Measurements from ENCODE around the gene PARD3.
"Not testable (repeated sequence)": the region's sequence is repeated elsewhere in the genome, so short reads cannot be mapped to it uniquely, and the experiment has no call there.

The PARD3 gene

DNA sequence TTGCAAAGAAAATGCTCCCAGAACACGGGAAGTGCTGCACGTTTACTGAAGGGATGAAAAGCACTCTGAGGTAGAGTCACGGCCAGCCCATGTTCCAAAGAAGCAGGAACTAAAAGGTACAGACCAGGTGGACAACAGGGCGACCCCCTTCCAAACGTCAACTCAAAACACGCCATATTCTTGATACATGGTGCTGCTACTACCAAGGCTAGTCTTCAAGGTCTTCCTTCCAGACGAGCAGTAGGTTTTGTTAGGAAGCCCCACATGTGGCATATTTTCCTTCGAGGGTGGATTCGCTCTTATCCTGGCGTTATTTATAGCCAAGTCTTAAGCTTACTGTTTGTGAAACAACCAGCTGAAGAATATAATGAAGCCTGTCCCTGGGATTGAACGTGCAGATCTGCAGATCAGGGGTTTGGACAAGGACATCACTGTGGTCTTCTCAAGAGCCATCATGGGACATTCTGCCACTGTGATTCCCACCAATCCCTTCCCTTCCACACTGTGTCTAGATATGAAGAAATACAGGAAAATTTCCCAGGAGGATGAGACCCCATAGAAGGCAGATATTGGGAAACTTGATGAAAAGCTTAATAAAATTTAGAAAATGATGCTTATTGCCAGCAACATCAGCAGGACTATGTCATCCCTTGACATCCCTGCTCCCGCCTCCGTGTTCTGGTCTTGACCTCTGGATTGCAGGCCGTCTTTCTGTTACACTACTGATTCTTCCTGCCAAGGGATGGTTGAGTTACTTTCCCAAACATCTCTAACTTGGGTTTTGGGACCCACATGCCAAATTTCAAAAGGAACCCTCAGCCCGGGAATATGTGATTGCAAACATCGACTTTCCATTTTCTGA, 734.4 kb downstream of the PARD3 start:
- 92 to 97% methylated on average over 16 of the region's 16 CpGs for whole genome bisulfite sequencing, 2 experiments (ENCODE audit: insufficient coverage in 2 of 2)
- Histone ChIP-seq H3K4me3 (ENCODE audit: extremely low read depth, insufficient read depth, low read length, poor library complexity, severe bottlenecking) (no peak overlapping the region), H3K4me1 (ENCODE audit: control insufficient read depth, insufficient read depth, low read length, poor library complexity, severe bottlenecking) (no peaks in the 10 kb centered on the region), H3K9me3 (ENCODE audit: control insufficient read depth, low read length) (no peaks in the 10 kb centered on the region), H3K36me3 (ENCODE audit: control insufficient read depth, insufficient read depth, low read length) (no peaks in the 10 kb centered on the region), H3K27ac (ENCODE audit: low read depth, low read length, severe bottlenecking) (no peak overlapping the region)

DNA sequence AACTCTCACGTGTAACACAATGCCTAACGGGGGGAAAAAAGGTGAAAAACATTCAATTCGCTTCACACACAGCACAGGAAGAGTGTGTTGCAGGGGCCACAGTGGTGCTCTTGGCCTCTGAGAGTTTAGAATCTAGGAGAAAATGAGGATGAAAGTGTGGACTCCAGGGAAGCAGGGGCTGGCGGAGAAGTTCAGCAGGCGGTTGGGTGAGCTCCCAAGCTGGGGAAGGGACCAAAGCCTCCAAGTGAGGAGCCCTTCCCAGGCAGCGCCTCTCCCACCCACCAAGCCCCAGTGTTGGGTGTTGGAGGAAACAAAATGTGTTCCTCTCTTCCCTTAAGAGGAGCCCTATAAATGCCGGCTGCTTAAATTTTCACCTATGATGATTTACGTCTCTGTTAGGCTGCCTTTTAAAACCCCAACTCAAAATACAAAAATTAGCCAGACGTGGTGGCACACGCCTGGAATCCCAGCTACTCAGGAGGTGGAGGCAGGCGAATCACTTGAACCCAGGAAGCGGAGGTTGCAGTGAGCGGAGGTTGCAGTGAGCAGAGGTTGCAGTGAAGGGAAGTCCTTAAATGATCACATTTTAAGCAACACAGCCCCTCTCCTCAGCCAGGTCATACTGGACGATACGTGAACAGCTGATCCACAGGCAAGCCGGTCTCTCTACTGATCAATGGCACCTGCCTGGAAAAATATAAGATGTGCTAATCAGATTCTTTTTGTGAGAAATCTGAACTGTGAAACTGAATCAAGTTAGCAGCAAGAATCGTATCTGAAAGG, 735.2 kb downstream of the PARD3 start:
- Histone ChIP-seq H3K9me3 (ENCODE audit: control insufficient read depth, low read length) (no peaks in the 10 kb centered on the region), H3K36me3 (ENCODE audit: control insufficient read depth, insufficient read depth, low read length) (no peaks in the 10 kb centered on the region), H3K27ac (ENCODE audit: low read depth, low read length, severe bottlenecking) (no peak overlapping the region), H3K4me3 (ENCODE audit: extremely low read depth, insufficient read depth, low read length, poor library complexity, severe bottlenecking) (no peak overlapping the region), H3K4me1 (ENCODE audit: control insufficient read depth, insufficient read depth, low read length, poor library complexity, severe bottlenecking) (no peaks in the 10 kb centered on the region)
- 89 to 92% methylated on average over 9 to 10 of the region's 17 CpGs for WGBS, 2 experiments (ENCODE audit: insufficient coverage in 2 of 2)

DNA sequence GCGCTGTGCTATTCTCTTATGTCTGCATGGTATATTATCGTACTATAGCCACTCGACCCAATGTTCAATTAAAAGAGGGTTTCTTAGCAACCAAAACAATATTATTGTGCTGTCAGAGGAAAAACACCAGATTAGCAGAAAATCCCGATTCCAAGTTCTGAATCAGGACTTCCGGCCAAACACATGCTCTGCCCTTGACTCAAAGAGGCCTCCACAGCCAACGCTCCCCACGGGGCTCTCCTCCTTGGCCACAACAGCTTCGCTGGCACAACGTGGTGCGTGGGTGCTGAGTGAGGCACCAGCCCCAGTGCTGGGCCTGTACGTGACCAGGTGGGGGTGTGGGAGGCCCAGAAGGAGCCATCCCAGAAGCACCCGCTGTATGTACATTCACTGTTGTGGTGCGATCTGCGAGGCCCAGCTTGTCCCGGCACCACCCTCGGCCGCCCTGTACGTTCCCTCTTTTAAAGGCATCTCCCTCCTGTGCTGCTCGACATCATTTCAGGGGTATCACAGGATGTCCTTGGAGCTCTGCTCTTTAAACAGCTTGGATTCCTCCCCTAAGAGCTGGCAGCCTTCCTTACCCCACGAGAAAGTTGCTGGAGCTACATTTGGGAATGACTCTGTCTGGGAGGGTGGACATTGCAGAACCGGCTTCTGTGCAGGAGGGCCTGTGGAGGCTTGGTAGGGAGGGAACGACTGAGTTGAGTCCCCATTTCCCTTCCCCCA, 736.2 kb downstream of the PARD3 start:
- WGBS, 2 experiments (ENCODE audit: insufficient coverage in 2 of 2) = 98 to 99% methylated on average over 10 to 16 of the region's 22 CpGs
- no peaks in the 10 kb centered on the region for H3K4me1 ChIP-seq (ENCODE audit: control insufficient read depth, insufficient read depth, low read length, poor library complexity, severe bottlenecking)
- no peaks in the 10 kb centered on the region for H3K36me3 ChIP-seq (ENCODE audit: control insufficient read depth, insufficient read depth, low read length)
- H3K4me3 ChIP-seq (ENCODE audit: extremely low read depth, insufficient read depth, low read length, poor library complexity, severe bottlenecking) = no peak overlapping the region
- no peaks in the 10 kb centered on the region for H3K9me3 ChIP-seq (ENCODE audit: control insufficient read depth, low read length)
- H3K27ac ChIP-seq (ENCODE audit: low read depth, low read length, severe bottlenecking) = no peak overlapping the region

DNA sequence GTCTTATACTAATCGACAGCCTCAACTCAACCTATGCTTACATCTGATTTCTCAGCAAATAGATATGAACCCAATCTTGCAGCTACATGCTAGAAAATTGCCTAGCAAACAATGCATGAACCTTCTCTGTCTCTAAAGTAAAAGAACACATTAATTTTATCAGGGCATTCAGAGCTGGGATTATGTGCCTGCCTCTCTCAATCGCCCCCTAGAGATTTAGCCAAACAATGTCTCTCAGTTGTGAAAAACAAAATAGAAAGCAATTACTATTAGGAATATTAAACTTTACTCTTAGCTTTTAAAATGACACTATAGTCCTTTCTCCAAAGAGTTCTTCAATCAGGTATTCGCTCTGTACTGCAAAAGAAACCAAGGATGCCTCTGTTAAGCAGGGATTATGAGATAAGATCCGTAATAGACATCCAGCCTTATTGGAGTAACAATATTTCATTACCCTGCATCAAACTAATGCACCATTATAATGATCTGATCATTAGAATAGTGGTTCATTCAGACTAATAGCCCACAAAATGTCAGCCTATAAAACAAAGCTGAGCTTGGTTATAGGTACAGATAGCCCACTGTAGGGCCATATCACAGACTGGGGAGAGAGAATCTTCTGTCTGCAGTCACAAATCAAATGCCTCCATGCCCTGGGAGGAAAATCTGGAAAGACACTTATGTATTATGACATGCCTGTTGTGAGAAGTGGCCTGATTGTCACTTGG, 736.9 kb downstream of the PARD3 start:
- Histone ChIP-seq H3K4me3 (ENCODE audit: extremely low read depth, insufficient read depth, low read length, poor library complexity, severe bottlenecking) (no peak overlapping the region), H3K4me1 (ENCODE audit: control insufficient read depth, insufficient read depth, low read length, poor library complexity, severe bottlenecking) (no peaks in the 10 kb centered on the region), H3K9me3 (ENCODE audit: control insufficient read depth, low read length) (no peaks in the 10 kb centered on the region), H3K27ac (ENCODE audit: low read depth, low read length, severe bottlenecking) (no peak overlapping the region), H3K36me3 (ENCODE audit: control insufficient read depth, insufficient read depth, low read length) (no peaks in the 10 kb centered on the region)
- 100% methylated on average over 1 of the region's 4 CpGs; no CpG with 5 or more reads in 1 of the 2 experiments for WGBS, 2 experiments (ENCODE audit: insufficient coverage in 2 of 2)

DNA sequence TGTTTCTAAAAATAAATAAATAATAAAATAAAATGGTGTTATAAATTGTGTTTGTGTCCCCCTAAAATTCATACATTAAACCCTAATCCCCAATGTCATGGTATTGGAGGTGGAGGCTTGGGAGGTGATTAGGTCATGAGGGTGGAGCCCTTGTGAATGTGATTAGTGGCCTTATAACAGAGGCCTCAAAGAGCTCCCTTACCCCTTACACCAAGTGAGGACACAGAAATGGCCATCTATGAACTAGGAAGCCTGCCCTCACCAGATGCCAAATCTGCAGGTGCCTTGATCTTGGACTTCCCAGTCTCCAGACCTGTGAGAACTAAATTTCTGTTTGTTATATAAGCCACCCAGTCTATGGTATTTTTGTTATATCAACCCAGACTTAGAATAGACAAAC, 738.7 kb downstream of the PARD3 start:
- Histone ChIP-seq H3K4me1 (ENCODE audit: control insufficient read depth, insufficient read depth, low read length, poor library complexity, severe bottlenecking) (no peaks in the 10 kb centered on the region), H3K36me3 (ENCODE audit: control insufficient read depth, insufficient read depth, low read length) (no peaks in the 10 kb centered on the region), H3K4me3 (ENCODE audit: extremely low read depth, insufficient read depth, low read length, poor library complexity, severe bottlenecking) (no peak overlapping the region), H3K27ac (ENCODE audit: low read depth, low read length, severe bottlenecking) (no peak overlapping the region), H3K9me3 (ENCODE audit: control insufficient read depth, low read length) (no peaks in the 10 kb centered on the region)

DNA sequence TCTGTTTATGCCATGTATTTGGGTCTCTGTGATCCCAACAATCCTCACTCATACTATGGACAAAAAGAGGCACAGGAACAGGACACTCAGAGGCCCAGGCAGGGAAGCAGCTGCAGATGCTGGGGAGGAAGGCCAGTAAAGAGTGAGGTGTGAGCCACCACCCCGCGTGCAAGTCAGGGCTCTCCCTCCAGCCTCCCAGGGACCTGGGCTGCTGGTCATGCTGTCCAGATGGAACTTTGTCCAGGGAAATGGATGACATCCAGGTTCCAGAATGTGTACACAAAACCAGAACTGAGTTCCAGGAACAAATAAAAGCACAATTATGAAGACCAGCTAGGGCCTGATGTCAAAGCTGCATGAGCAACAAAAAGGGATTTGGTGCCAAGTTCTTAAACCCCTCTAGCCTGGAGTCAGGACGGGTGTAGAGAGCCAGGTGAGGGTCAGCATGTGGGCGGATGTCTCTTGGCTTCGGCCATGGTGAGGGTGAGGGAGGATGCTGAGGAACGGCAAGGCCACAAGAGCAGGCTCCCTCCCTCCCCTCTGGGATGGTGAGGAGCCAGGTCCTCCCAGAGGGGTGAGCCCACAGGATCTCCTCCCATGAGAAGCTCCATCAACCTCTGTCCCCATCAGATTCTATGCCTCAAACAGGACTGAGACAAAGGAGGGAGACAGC, 739.7 kb downstream of the PARD3 start:
- Histone ChIP-seq H3K9me3 (ENCODE audit: control insufficient read depth, low read length) (no peaks in the 10 kb centered on the region), H3K4me3 (ENCODE audit: extremely low read depth, insufficient read depth, low read length, poor library complexity, severe bottlenecking) (no peak overlapping the region), H3K36me3 (ENCODE audit: control insufficient read depth, insufficient read depth, low read length) (no peaks in the 10 kb centered on the region), H3K27ac (ENCODE audit: low read depth, low read length, severe bottlenecking) (no peak overlapping the region), H3K4me1 (ENCODE audit: control insufficient read depth, insufficient read depth, low read length, poor library complexity, severe bottlenecking) (no peaks in the 10 kb centered on the region)
- WGBS, 2 experiments (ENCODE audit: insufficient coverage in 2 of 2) = 89% methylated on average over 4 of the region's 6 CpGs; no CpG with 5 or more reads in 1 of the 2 experiments

DNA sequence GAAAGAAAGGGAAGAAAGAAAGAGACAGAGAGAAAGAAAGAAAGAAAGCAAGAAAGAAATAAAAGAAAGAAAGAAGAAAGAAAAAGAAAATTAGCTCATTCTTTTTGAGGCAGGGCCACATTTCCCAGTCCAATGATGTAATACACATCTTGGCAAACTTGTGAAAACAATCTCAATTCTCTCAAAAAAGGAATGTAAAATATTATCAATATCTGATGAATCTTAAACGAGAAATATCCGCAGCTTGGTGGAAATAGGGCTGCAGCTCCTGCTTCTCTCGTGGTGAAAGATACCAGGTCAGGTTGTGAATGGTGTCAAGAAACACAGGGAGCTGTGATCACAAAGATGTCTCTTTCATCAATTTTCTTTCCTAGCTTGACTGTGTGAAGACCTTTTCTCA, 741.0 kb downstream of the PARD3 start:
- Histone ChIP-seq H3K4me3 (ENCODE audit: extremely low read depth, insufficient read depth, low read length, poor library complexity, severe bottlenecking) (no peak overlapping the region), H3K9me3 (ENCODE audit: control insufficient read depth, low read length) (no peaks in the 10 kb centered on the region), H3K4me1 (ENCODE audit: control insufficient read depth, insufficient read depth, low read length, poor library complexity, severe bottlenecking) (no peaks in the 10 kb centered on the region), H3K27ac (ENCODE audit: low read depth, low read length, severe bottlenecking) (no peak overlapping the region), H3K36me3 (ENCODE audit: control insufficient read depth, insufficient read depth, low read length) (no peaks in the 10 kb centered on the region)
- WGBS, 2 experiments (ENCODE audit: insufficient coverage in 2 of 2) = 80 to 100% methylated on average over 1 of the region's 3 CpGs

DNA sequence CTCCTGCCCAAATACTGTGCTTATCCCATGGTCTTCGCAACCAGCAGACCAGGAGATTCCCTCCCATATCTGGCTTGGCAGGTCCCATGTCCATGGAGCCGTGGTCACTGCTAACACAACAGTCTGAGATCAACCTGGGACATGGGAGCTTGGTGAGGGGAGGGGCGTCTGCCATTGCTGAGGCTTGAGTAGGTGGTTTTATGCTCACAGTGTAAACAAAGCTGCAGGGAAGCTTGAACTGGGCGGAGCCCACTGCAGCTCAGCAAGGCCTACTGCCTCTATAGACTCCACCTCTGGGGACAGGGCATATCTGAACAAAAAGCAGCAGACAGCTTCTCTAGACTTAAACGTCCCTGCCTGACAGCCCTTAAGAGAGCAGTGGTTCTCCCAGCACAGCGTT, 747.4 kb downstream of the PARD3 start:
- WGBS, 2 experiments (ENCODE audit: insufficient coverage in 2 of 2) = 84 to 89% methylated on average over 3 to 5 of the region's 6 CpGs
- H3K36me3 ChIP-seq (ENCODE audit: control insufficient read depth, insufficient read depth, low read length); H3K9me3 ChIP-seq (ENCODE audit: control insufficient read depth, low read length); H3K4me3 ChIP-seq (ENCODE audit: extremely low read depth, insufficient read depth, low read length, poor library complexity, severe bottlenecking); H3K4me1 ChIP-seq (ENCODE audit: control insufficient read depth, insufficient read depth, low read length, poor library complexity, severe bottlenecking); H3K27ac ChIP-seq (ENCODE audit: low read depth, low read length, severe bottlenecking): not testable (repeated sequence)

DNA sequence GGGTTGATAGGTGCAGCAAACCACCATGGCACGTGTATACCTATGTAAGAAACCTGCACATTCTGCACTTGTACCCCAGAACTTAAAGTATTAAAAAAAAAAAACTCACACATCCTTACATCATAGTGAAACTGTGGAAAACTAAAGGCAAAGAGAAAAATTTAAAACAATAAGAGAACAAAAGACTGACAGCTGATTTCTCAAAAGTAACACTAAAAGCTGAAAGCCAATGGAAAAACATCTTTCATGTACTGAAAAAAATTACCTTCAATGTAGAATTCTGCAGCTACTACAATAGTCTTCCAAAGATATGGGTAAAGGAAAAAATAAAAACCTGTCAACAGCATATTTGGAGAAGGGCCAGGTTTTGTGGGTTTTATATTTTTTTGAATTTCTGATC, 751.5 kb downstream of the PARD3 start:
- H3K27ac ChIP-seq (ENCODE audit: low read depth, low read length, severe bottlenecking) = no peak overlapping the region
- no peaks in the 10 kb centered on the region for H3K4me1 ChIP-seq (ENCODE audit: control insufficient read depth, insufficient read depth, low read length, poor library complexity, severe bottlenecking)
- H3K4me3 ChIP-seq (ENCODE audit: extremely low read depth, insufficient read depth, low read length, poor library complexity, severe bottlenecking) = no peak overlapping the region
- no CpG with 5 or more reads among the region's 1 CpG for WGBS, 2 experiments (ENCODE audit: insufficient coverage in 2 of 2)
- H3K9me3 ChIP-seq (ENCODE audit: control insufficient read depth, low read length) = peaks cover 8% of the 10 kb centered on the region
- H3K36me3 ChIP-seq (ENCODE audit: control insufficient read depth, insufficient read depth, low read length) = no peaks in the 10 kb centered on the region

DNA sequence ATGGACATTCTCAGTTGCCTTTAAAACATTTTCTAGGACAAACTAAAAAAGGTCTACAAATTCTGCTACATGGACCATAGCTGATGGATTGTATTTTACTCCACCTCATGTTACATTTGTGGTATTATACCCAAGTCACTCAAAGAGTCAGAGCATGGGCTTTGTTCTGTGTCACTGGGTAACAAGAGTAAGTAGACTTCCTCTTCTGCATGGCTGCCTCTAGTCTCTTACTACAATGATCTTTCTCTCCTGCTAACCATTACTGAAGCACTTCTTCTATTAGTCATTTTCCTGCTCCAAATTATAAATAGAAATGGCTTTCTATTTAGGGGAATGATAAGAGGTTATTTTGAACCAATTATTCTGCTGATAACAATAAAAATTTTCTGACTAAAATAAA, 753.3 kb downstream of the PARD3 start:
- peaks cover 8% of the 10 kb centered on the region for H3K9me3 ChIP-seq (ENCODE audit: control insufficient read depth, low read length)
- H3K36me3 ChIP-seq (ENCODE audit: control insufficient read depth, insufficient read depth, low read length) = no peaks in the 10 kb centered on the region
- no peaks in the 10 kb centered on the region for H3K4me1 ChIP-seq (ENCODE audit: control insufficient read depth, insufficient read depth, low read length, poor library complexity, severe bottlenecking)
- no peak overlapping the region for H3K27ac ChIP-seq (ENCODE audit: low read depth, low read length, severe bottlenecking)
- no peak overlapping the region for H3K4me3 ChIP-seq (ENCODE audit: extremely low read depth, insufficient read depth, low read length, poor library complexity, severe bottlenecking)
